Measurements from ENCODE around the gene SYNGR1.
"Not testable (repeated sequence)": the region's sequence is repeated elsewhere in the genome, so short reads cannot be mapped to it uniquely, and the experiment has no call there.

Gene SYNGR1

GRCh38 chr22:39409516-39410029, 59.8 kb downstream of the SYNGR1 start:
- no peak for DNase-seq (ENCODE audit: low spot score)

GRCh38 chr22:39410264-39410663, 60.5 kb downstream of the SYNGR1 start:
- no peak for DNase-seq (ENCODE audit: low spot score)

- not testable (repeated sequence) for DNase-seq (ENCODE audit: low spot score)
These were observed 62.1 kb downstream of the SYNGR1 start for GRCh38 chr22:39411828-39412365.

- DNase-seq (ENCODE audit: low spot score) = not testable (repeated sequence)
These were observed 63.4 kb downstream of the SYNGR1 start for GRCh38 chr22:39413204-39413603.

GRCh38 chr22:39414377-39414776, 64.6 kb downstream of the SYNGR1 start:
- DNase-seq (ENCODE audit: low spot score) = no peak

GRCh38 chr22:39414886-39415285, 65.1 kb downstream of the SYNGR1 start:
- DNase-seq (ENCODE audit: low spot score) = no peak

GRCh38 chr22:39415506-39415905, 65.7 kb downstream of the SYNGR1 start:
- DNase-seq (ENCODE audit: low spot score) = no peak

- DNase-seq (ENCODE audit: low spot score) = no peak
These were observed 66.5 kb downstream of the SYNGR1 start for GRCh38 chr22:39416319-39416718.

- no peak for DNase-seq (ENCODE audit: low spot score)
These were observed 67.8 kb downstream of the SYNGR1 start for GRCh38 chr22:39417641-39418040.

GRCh38 chr22:39418696-39419095, 68.9 kb downstream of the SYNGR1 start:
- DNase-seq (ENCODE audit: low spot score) = no peak

- no peak for DNase-seq (ENCODE audit: low spot score)
These were observed 69.3 kb downstream of the SYNGR1 start for GRCh38 chr22:39419096-39419495.

- DNase-seq (ENCODE audit: low spot score) = no peak
These were observed 70.1 kb downstream of the SYNGR1 start for GRCh38 chr22:39419911-39420310.

- DNase-seq (ENCODE audit: low spot score) = no peak
These were observed 71.9 kb downstream of the SYNGR1 start for GRCh38 chr22:39421691-39422090.

GRCh38 chr22:39422101-39422500, 72.3 kb downstream of the SYNGR1 start:
- no peak for DNase-seq (ENCODE audit: low spot score)

GRCh38 chr22:39422721-39423120, 72.9 kb downstream of the SYNGR1 start:
- DNase-seq (ENCODE audit: low spot score) = no peak

- DNase-seq (ENCODE audit: low spot score) = no peak
These were observed 74.2 kb downstream of the SYNGR1 start for GRCh38 chr22:39423976-39424375.

GRCh38 chr22:39426380-39427043, 76.7 kb downstream of the SYNGR1 start:
- DNase-seq (ENCODE audit: low spot score) = no peak

- DNase-seq (ENCODE audit: low spot score) = no peak
These were observed 78.2 kb downstream of the SYNGR1 start for GRCh38 chr22:39427751-39428596.

GRCh38 chr22:39428597-39429071, 78.8 kb downstream of the SYNGR1 start:
- DNase-seq (ENCODE audit: low spot score) = no peak

GRCh38 chr22:39429186-39429585, 79.4 kb downstream of the SYNGR1 start:
- DNase-seq (ENCODE audit: low spot score) = no peak

- DNase-seq (ENCODE audit: low spot score) = no peak
These were observed 80.3 kb downstream of the SYNGR1 start for GRCh38 chr22:39429916-39430575.

- DNase-seq (ENCODE audit: low spot score) = no peak
These were observed 80.9 kb downstream of the SYNGR1 start for GRCh38 chr22:39430576-39431150.

All from AG08396 (cell line).